HepG2 (cell line): Measurements from ENCODE around the gene KANTR. TPM values are rescaled to one million over a fixed set of nuclear protein-coding genes. Genes with fewer than 3 reads are reported as not detected.

Experiments used
- ATAC-seq: fragments of 200-7000 bp; cut with Tn5 transposase; 3 replicates; pipeline ENCODE4 v1.9.1; 2020; ENCODE audit warnings: mild to moderate bottlenecking, moderate library complexity
- BruUV-seq: library from RNA; stranded (reverse); fragments of 400-500 nt; replicated peaks from 2 replicates; lab custom pipeline; 2021; lab: Mats Ljungman, UMichigan
- CTCF ChIA-PET: fragments of 300-600 bp; formaldehyde crosslinking; extraction: SDS; loops from one replicate; lab custom pipeline; 2021; ENCODE audit warnings: low total read pairs, inconsistent platforms, low intra/inter-chr PET ratio; lab: Yijun Ruan, JAX
- POLR2A ChIA-PET: fragments of 350-600 bp; sonication (Branson Sonifier 250); formaldehyde crosslinking; loops from one replicate; lab custom pipeline; 2020; ENCODE audit warnings: antibody characterized with exemption, inconsistent platforms; lab: Yijun Ruan, JAX
- DNase-seq: peaks from one replicate; pipeline ENCODE4 v3.0.0-alpha.2; 2015; ENCODE audit warnings: low spot score
- FAIRE-seq: peaks from 3 replicates; lab custom pipeline; 2011; peaks lifted over from hg19 to GRCh38; lab: Jason Lieb, UNC
- H2AFZ ChIP-seq: one replicate; pipeline ENCODE4 v1.6.1; 2011; ENCODE audit warnings: low read length, inconsistent platforms
- H3K27ac ChIP-seq: fragments of 300-600 bp; 3 replicates; pipeline ENCODE4 v1.8.0; 2011; ENCODE audit warnings: mixed run types, mild to moderate bottlenecking, mixed read lengths, low read length, inconsistent platforms; ENCODE audit not compliant: insufficient read depth; ENCODE audit errors: extremely low read length
- H3K27me3 ChIP-seq, 2 experiments: fragments of 200-600 bp in 1 of 2; 2 replicates in 1 of 2; 3 replicates in 1 of 2; pipeline versions ENCODE4 v1.6.0 to v1.8.0; 2011; ENCODE audit warnings: low read length in 2 of 2, mild to moderate bottlenecking in 2 of 2, moderate library complexity in 2 of 2, inconsistent platforms in 1 of 2; ENCODE audit not compliant: insufficient read depth in 2 of 2, control insufficient read depth in 1 of 2
- H3K36me3 ChIP-seq, 2 experiments: fragments of 200-600 bp in 1 of 2; replicated peaks in 1 of 2; 2 replicates in 1 of 2; 3 replicates in 1 of 2; pipeline versions ENCODE4 v1.5.1 to v1.8.0; 2011; ENCODE audit warnings: low read length in 2 of 2, inconsistent platforms in 1 of 2; ENCODE audit not compliant: insufficient read depth in 2 of 2, control insufficient read depth in 1 of 2
- H3K4me1 ChIP-seq: 2 replicates; pipeline ENCODE4 v1.5.1; 2012; ENCODE audit warnings: low read length, inconsistent platforms; ENCODE audit not compliant: insufficient read depth
- H3K4me2 ChIP-seq: 2 replicates; pipeline ENCODE4 v1.6.0; 2011; ENCODE audit warnings: low read depth, low read length, inconsistent platforms
- H3K4me3 ChIP-seq, 3 experiments: fragments of 200-600 bp in 1 of 3; sonication (generic), shearing (Covaris generic) in 1 of 3; replicated peaks in 1 of 3; 2 replicates each; pipeline ENCODE4 v1.5.1; 2011 to 2016; ENCODE audit warnings: low read length in 3 of 3, inconsistent platforms in 2 of 3, low read depth in 2 of 3, mild to moderate bottlenecking in 2 of 3, control low read depth in 1 of 3, mixed read lengths in 1 of 3; ENCODE audit not compliant: insufficient read depth in 1 of 3
- H3K79me2 ChIP-seq: one replicate; pipeline ENCODE4 v1.6.1; 2011; ENCODE audit warnings: low read length, inconsistent platforms; ENCODE audit not compliant: insufficient read depth
- H3K9ac ChIP-seq: 2 replicates; pipeline ENCODE4 v1.6.0; 2011; ENCODE audit warnings: mild to moderate bottlenecking, low read depth, low read length, inconsistent platforms; ENCODE audit not compliant: insufficient read depth
- H3K9me3 ChIP-seq: 2 replicates; pipeline ENCODE4 v1.5.1; 2012; ENCODE audit warnings: mild to moderate bottlenecking, low read length
- H4K20me1 ChIP-seq: 2 replicates; pipeline ENCODE4 v1.6.0; 2011; ENCODE audit warnings: inconsistent platforms, mild to moderate bottlenecking, low read length, moderate library complexity; ENCODE audit not compliant: insufficient read depth
- HNF4A ChIP-seq: sonication (generic); formaldehyde crosslinking; IDR thresholded peaks from 2 replicates; pipeline ENCODE4 v1.4.0; 2020; ENCODE audit warnings: missing genetic modification reagents
- MZF1 ChIP-seq: sonication (generic); formaldehyde crosslinking; IDR thresholded peaks from 2 replicates; pipeline ENCODE4 v1.8.1; 2023; ENCODE audit warnings: mild to moderate bottlenecking, missing genetic modification reagents, borderline replicate concordance
- RBM39 ChIP-seq: fragments of 200-400 bp; formaldehyde crosslinking; IDR thresholded peaks from one replicate; pipeline ENCODE4 v1.6.1; 2018; ENCODE audit warnings: antibody characterized with exemption, mild to moderate bottlenecking, low read depth, low read length; ENCODE audit not compliant: poor library complexity, severe bottlenecking
- SP2 ChIP-seq: sonication (generic); formaldehyde crosslinking; IDR thresholded peaks from 2 replicates; pipeline ENCODE4 v1.5.1; 2020; ENCODE audit warnings: mild to moderate bottlenecking, missing genetic modification reagents
- SP5 ChIP-seq: IDR thresholded peaks from 2 replicates; pipeline ENCODE4 v1.6.1; 2016; ENCODE audit warnings: low read depth, borderline replicate concordance
- STAG1 ChIP-seq: sonication (generic); formaldehyde crosslinking; IDR thresholded peaks from 2 replicates; pipeline ENCODE4 v1.4.0; 2020; ENCODE audit warnings: missing genetic modification reagents
- ZBTB7B ChIP-seq: sonication (generic); formaldehyde crosslinking; IDR thresholded peaks from 2 replicates; pipeline ENCODE4 v1.4.0; 2020; ENCODE audit warnings: missing genetic modification reagents
- ZFAT ChIP-seq: sonication (generic); formaldehyde crosslinking; conservative IDR thresholded peaks from 2 replicates; pipeline ENCODE4 v1.8.1; 2023; ENCODE audit warnings: missing genetic modification reagents, inconsistent platforms
- ZNF24 ChIP-seq: fragments of 450-650 bp; IDR thresholded peaks from 2 replicates; pipeline ENCODE4 v1.6.1; 2017; ENCODE audit warnings: antibody characterized with exemption, mild to moderate bottlenecking
- ZNF282 ChIP-seq: fragments of 450-650 bp; IDR thresholded peaks from 2 replicates; pipeline ENCODE4 v1.6.1; 2018; ENCODE audit not compliant: partially characterized antibody
- ZNF558 ChIP-seq: sonication (generic); formaldehyde crosslinking; IDR thresholded peaks from 2 replicates; pipeline ENCODE4 v1.9.0; 2022; ENCODE audit warnings: mild to moderate bottlenecking, missing genetic modification reagents, borderline replicate concordance
- ZNF720 ChIP-seq: sonication (generic); formaldehyde crosslinking; IDR thresholded peaks from 2 replicates; pipeline ENCODE4 v1.4.0; 2020; ENCODE audit warnings: missing genetic modification reagents
- WGBS: methylation state at CpG from one replicate; pipeline ENCODE4 v1.1.6; 2017; ENCODE audit warnings: low lambda C conversion rate; 5-methylcytosine and 5-hydroxymethylcytosine counted together
- in situ Hi-C: cut with HindIII; loops from 2 replicates; pipeline ENCODE4 v1.10.0; 2017; ENCODE audit warnings: low pct_unique_long_range_greater_than_20kb; ENCODE audit not compliant: extremely low pct_ligation_motif_present
- intact Hi-C: fragments of 100-400 bp; cut with micrococcal nuclease; formaldehyde crosslinking; loops from one replicate; pipeline ENCODE4 v1.10.0; 2022; ENCODE audit not compliant: unreplicated experiment
- polyA plus RNA-seq, 8 experiments: library from polyadenylated mRNA; depleted of rRNA in 3 of 8; stranded (reverse) in 7 of 8; unstranded in 1 of 8; fragments of >200 nt; fragmentation: Illumina TruSeq in 4 of 8; extraction: Trizol in 4 of 8; gene quantifications; 2 replicates each; pipeline versions ENCODE4 v1.2.1 to v1.2.3, GENCODE V29; 2011 to 2016; ENCODE audit warnings: low read depth in 4 of 8, missing spikeins in 1 of 8, mixed read lengths in 1 of 8; ENCODE audit not compliant: insufficient read depth in 1 of 8
- total RNA-seq, 5 experiments: library from RNA; depleted of rRNA; stranded (reverse); fragments of >200 nt; fragmentation: Illumina TruSeq; extraction: Trizol; gene quantifications; 2 replicates each; pipeline ENCODE4 v1.2.3, GENCODE V29; 2016; ENCODE audit warnings: low read depth in 1 of 5
- TF ChIP-seq, protein P1 (sequence below): sonication (generic); formaldehyde crosslinking; conservative IDR thresholded peaks from 2 replicates; pipeline ENCODE4 v1.8.0; 2022; ENCODE audit warnings: mild to moderate bottlenecking, moderate library complexity, missing genetic modification reagents
- TF ChIP-seq, protein P2 (sequence below): sonication (generic); formaldehyde crosslinking; IDR thresholded peaks from 2 replicates; pipeline ENCODE4 v1.4.0; 2020; ENCODE audit warnings: missing genetic modification reagents
- TF ChIP-seq, protein P3 (sequence below): sonication (generic); formaldehyde crosslinking; IDR thresholded peaks from 2 replicates; pipeline ENCODE4 v1.4.0; 2020; ENCODE audit warnings: missing genetic modification reagents, borderline replicate concordance
- TF ChIP-seq, protein P4 (sequence below): sonication (generic); formaldehyde crosslinking; IDR thresholded peaks from 2 replicates; pipeline ENCODE4 v1.5.1; 2020; ENCODE audit warnings: missing genetic modification reagents, mild to moderate bottlenecking, borderline replicate concordance
- TF ChIP-seq, protein P5 (sequence below): IDR thresholded peaks from 2 replicates; pipeline ENCODE4 v1.6.1; 2016; ENCODE audit warnings: low read depth
- TF ChIP-seq, protein P6 (sequence below): sonication (generic); formaldehyde crosslinking; IDR thresholded peaks from 2 replicates; pipeline ENCODE4 v1.4.0; 2020; ENCODE audit warnings: missing genetic modification reagents

KANTR gene
- total and polyA plus RNA-seq, 2 of the 13 experiments (the other 11 are each of a cell fraction or from before 2014, with no cell fraction given) = 4.4 to 9.0 TPM

DNA sequence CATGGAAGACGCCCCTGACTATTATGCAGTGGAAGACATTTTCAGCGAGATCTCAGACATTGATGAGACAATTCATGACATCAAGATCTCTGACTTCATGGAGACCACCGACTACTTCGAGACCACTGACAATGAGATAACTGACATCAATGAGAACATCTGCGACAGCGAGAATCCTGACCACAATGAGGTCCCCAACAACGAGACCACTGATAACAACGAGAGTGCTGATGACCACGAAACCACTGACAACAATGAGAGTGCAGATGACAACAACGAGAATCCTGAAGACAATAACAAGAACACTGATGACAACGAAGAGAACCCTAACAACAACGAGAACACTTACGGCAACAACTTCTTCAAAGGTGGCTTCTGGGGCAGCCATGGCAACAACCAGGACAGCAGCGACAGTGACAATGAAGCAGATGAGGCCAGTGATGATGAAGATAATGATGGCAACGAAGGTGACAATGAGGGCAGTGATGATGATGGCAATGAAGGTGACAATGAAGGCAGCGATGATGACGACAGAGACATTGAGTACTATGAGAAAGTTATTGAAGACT lies 8.2 kb upstream of the KANTR start:
- no peak overlapping the region for H3K4me3 ChIP-seq
- no peaks in the 10 kb centered on the region for H3K27me3 ChIP-seq
- POLR2A ChIA-PET = no interaction called here
- no peak overlapping the region for H2AFZ ChIP-seq
- H3K4me2 ChIP-seq = no peak overlapping the region
- H3K79me2 ChIP-seq = peaks cover 7% of the 10 kb centered on the region
- H3K36me3 ChIP-seq = peaks cover 4 to 5% of the 10 kb centered on the region in 2 experiments; a peak in 2 of 5 replicates
- ATAC-seq (no peak), DNase-seq (no peak), FAIRE-seq (no peak)
- peaks cover 13% of the 10 kb centered on the region; the same call in 1 of the 2 replicates for H3K4me1 ChIP-seq
- WGBS = 98% methylated on average over 13 of the region's 17 CpGs
- BruUV-seq = no TSS peak
- intact Hi-C loops = no loop called here
- in situ Hi-C loops = no loop called here
- TF ChIP-seq ZNF558 (CRISPR knock-in tag) (no peak), MZF1 (CRISPR knock-in tag) (no peak), ZFAT (CRISPR knock-in tag) (no peak), HNF4A (CRISPR knock-in tag) (no peak), ZNF282 (no peak), SP5 (CRISPR knock-in tag) (no peak), RBM39 (no peak), STAG1 (no peak), ZBTB7B (CRISPR knock-in tag) (no peak), SP2 (CRISPR knock-in tag) (no peak), ZNF720 (CRISPR knock-in tag) (no peak), ZNF24 (no peak)
- TF ChIP-seq, protein P1, sequence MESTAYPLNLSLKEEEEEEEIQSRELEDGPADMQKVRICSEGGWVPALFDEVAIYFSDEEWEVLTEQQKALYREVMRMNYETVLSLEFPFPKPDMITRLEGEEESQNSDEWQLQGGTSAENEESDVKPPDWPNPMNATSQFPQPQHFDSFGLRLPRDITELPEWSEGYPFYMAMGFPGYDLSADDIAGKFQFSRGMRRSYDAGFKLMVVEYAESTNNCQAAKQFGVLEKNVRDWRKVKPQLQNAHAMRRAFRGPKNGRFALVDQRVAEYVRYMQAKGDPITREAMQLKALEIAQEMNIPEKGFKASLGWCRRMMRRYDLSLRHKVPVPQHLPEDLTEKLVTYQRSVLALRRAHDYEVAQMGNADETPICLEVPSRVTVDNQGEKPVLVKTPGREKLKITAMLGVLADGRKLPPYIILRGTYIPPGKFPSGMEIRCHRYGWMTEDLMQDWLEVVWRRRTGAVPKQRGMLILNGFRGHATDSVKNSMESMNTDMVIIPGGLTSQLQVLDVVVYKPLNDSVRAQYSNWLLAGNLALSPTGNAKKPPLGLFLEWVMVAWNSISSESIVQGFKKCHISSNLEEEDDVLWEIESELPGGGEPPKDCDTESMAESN = no peak
- TF ChIP-seq, protein P2, sequence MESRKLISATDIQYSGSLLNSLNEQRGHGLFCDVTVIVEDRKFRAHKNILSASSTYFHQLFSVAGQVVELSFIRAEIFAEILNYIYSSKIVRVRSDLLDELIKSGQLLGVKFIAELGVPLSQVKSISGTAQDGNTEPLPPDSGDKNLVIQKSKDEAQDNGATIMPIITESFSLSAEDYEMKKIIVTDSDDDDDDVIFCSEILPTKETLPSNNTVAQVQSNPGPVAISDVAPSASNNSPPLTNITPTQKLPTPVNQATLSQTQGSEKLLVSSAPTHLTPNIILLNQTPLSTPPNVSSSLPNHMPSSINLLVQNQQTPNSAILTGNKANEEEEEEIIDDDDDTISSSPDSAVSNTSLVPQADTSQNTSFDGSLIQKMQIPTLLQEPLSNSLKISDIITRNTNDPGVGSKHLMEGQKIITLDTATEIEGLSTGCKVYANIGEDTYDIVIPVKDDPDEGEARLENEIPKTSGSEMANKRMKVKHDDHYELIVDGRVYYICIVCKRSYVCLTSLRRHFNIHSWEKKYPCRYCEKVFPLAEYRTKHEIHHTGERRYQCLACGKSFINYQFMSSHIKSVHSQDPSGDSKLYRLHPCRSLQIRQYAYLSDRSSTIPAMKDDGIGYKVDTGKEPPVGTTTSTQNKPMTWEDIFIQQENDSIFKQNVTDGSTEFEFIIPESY (CRISPR knock-in tag) = no peak
- TF ChIP-seq, protein P3, sequence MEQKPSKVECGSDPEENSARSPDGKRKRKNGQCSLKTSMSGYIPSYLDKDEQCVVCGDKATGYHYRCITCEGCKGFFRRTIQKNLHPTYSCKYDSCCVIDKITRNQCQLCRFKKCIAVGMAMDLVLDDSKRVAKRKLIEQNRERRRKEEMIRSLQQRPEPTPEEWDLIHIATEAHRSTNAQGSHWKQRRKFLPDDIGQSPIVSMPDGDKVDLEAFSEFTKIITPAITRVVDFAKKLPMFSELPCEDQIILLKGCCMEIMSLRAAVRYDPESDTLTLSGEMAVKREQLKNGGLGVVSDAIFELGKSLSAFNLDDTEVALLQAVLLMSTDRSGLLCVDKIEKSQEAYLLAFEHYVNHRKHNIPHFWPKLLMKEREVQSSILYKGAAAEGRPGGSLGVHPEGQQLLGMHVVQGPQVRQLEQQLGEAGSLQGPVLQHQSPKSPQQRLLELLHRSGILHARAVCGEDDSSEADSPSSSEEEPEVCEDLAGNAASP = no peak
- TF ChIP-seq, protein P4, sequence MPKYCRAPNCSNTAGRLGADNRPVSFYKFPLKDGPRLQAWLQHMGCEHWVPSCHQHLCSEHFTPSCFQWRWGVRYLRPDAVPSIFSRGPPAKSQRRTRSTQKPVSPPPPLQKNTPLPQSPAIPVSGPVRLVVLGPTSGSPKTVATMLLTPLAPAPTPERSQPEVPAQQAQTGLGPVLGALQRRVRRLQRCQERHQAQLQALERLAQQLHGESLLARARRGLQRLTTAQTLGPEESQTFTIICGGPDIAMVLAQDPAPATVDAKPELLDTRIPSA (CRISPR knock-in tag) = no peak
- TF ChIP-seq, protein P5, sequence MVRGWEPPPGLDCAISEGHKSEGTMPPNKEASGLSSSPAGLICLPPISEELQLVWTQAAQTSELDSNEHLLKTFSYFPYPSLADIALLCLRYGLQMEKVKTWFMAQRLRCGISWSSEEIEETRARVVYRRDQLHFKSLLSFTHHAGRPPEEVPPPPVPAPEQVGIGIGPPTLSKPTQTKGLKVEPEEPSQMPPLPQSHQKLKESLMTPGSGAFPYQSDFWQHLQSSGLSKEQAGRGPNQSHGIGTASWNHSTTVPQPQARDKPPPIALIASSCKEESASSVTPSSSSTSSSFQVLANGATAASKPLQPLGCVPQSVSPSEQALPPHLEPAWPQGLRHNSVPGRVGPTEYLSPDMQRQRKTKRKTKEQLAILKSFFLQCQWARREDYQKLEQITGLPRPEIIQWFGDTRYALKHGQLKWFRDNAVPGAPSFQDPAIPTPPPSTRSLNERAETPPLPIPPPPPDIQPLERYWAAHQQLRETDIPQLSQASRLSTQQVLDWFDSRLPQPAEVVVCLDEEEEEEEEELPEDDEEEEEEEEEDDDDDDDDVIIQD (CRISPR knock-in tag) = no peak
- TF ChIP-seq, protein P6, sequence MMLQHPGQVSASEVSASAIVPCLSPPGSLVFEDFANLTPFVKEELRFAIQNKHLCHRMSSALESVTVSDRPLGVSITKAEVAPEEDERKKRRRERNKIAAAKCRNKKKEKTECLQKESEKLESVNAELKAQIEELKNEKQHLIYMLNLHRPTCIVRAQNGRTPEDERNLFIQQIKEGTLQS (CRISPR knock-in tag) = no peak
- H3K9me3 ChIP-seq = no peaks in the 10 kb centered on the region
- H3K27ac ChIP-seq = no peak overlapping the region
- H4K20me1 ChIP-seq = no peaks in the 10 kb centered on the region
- CTCF ChIA-PET = no interaction called here
- H3K9ac ChIP-seq = no peak overlapping the region
